HG03354 (cell line): ENCODE measurements around the gene IFITM1.

ENCODE experiments used
- ATAC-seq: cut with Tn5 transposase; IDR thresholded peaks from one replicate; pipeline ENCODE4 v1.9.1; 2021; ENCODE audit warnings: mild to moderate bottlenecking; ENCODE audit not compliant: unreplicated experiment, poor library complexity, severe bottlenecking

Gene IFITM1

GRCh38 chr11:293271-293851, 20.5 kb upstream of the IFITM1 start:
- ATAC-seq = no peak

GRCh38 chr11:293852-294661, 19.8 kb upstream of the IFITM1 start:
- no peak for ATAC-seq

GRCh38 chr11:294780-295179, 19.1 kb upstream of the IFITM1 start:
- ATAC-seq = no peak

- no peak for ATAC-seq
Measured at GRCh38 chr11:295351-296170, 18.3 kb upstream of the IFITM1 start.

GRCh38 chr11:296171-297050, 17.4 kb upstream of the IFITM1 start:
- no peak for ATAC-seq

- ATAC-seq = no peak
Measured at GRCh38 chr11:297051-297585, 16.7 kb upstream of the IFITM1 start.

GRCh38 chr11:297586-298405, 16.0 kb upstream of the IFITM1 start:
- ATAC-seq = no peak

GRCh38 chr11:298406-299065, 15.3 kb upstream of the IFITM1 start:
- ATAC-seq = no peak

GRCh38 chr11:299081-299891, 14.6 kb upstream of the IFITM1 start, which contains the start of gene IFITM5:
Gene IFITM5 (minus strand): TSS chr11:299526. CDS start chr11:299490, 36 bp downstream.
- ATAC-seq = no peak

- ATAC-seq = no peak
Measured at GRCh38 chr11:299951-300735, 13.7 kb upstream of the IFITM1 start.

GRCh38 chr11:303363-303762, 10.5 kb upstream of the IFITM1 start:
- no peak for ATAC-seq

GRCh38 chr11:304061-304506, 9.8 kb upstream of the IFITM1 start:
- ATAC-seq = no peak

- no peak for ATAC-seq
Measured at GRCh38 chr11:304915-305843, 8.7 kb upstream of the IFITM1 start.

- no peak for ATAC-seq
Measured at GRCh38 chr11:305844-306211, 8.0 kb upstream of the IFITM1 start.

GRCh38 chr11:306645-307371, 7.0 kb upstream of the IFITM1 start:
- ATAC-seq = no peak
